ENCODE data around the gene PHLPP1.

PHLPP1 gene

DNA sequence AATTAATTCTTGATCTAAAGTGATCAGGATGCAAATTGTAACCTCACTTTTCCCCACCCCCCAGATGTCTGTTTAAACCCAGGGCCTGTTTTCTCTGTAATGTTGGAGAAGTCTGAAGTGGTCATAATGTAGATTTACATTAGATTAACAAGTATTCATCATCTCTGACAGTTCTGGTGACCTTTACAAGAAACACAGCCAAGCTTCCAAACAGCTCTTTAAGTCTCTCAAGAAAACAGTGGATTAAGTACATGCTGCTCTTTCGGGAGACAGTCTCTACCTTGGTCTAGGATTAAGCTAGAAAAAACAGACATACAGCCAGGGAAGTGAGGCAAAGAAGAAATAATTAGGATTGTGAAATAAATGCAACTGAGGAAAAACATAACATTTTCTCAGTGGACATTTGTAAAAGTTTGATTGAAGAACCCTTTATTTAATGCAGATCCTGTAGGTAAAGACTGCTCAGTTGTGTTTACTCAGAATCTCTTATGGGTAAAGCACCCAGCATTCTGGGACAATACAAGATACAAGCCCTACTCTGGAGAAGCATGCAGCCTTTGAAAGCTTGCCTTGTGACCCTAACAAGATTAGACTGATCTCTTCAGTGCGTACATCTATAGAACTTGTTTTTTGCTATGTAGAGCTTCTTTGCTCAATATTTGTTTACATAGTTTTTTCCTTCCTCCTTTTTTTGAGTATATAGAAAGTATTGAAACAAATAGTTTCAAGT lies 203.9 kb downstream of the PHLPP1 start:
- no peaks in the 10 kb centered on the region for H4K20me1 ChIP-seq (ENCODE audit: insufficient read depth, low read length)
- H2AFZ ChIP-seq (ENCODE audit: low read length) = no peak overlapping the region
- no peak overlapping the region for H3K27ac ChIP-seq (ENCODE audit: low read length)
- no peak overlapping the region for H3K4me3 ChIP-seq (ENCODE audit: low read length)
- H3K27me3 ChIP-seq (replicated peaks; ENCODE audit: insufficient read depth, low read length) = no peaks in the 10 kb centered on the region
- DNase-seq = no peak
- H3K4me1 ChIP-seq (ENCODE audit: low read length) = no peaks in the 10 kb centered on the region
- TF ChIP-seq EZH2 (optimal IDR thresholded peaks at IDR 0.05; ENCODE audit: low read depth, low read length) (no peak), EZH2phosphoT487 (IDR thresholded peaks at IDR 0.05; ENCODE audit: low read length) (no peak)
- TF ChIP-seq, protein P1, sequence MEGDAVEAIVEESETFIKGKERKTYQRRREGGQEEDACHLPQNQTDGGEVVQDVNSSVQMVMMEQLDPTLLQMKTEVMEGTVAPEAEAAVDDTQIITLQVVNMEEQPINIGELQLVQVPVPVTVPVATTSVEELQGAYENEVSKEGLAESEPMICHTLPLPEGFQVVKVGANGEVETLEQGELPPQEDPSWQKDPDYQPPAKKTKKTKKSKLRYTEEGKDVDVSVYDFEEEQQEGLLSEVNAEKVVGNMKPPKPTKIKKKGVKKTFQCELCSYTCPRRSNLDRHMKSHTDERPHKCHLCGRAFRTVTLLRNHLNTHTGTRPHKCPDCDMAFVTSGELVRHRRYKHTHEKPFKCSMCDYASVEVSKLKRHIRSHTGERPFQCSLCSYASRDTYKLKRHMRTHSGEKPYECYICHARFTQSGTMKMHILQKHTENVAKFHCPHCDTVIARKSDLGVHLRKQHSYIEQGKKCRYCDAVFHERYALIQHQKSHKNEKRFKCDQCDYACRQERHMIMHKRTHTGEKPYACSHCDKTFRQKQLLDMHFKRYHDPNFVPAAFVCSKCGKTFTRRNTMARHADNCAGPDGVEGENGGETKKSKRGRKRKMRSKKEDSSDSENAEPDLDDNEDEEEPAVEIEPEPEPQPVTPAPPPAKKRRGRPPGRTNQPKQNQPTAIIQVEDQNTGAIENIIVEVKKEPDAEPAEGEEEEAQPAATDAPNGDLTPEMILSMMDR (IDR thresholded peaks at IDR 0.05; ENCODE audit: low read length) = no peak
- H3K4me2 ChIP-seq (ENCODE audit: low read depth, low read length) = no peak overlapping the region
- no peaks in the 10 kb centered on the region for H3K36me3 ChIP-seq (replicated peaks; ENCODE audit: insufficient read depth, low read length)
- no peaks in the 10 kb centered on the region for H3K79me2 ChIP-seq (ENCODE audit: low read length)
- H3F3A ChIP-seq (ENCODE audit: insufficient read depth, low read length) = no peaks in the 10 kb centered on the region
- H3K9ac ChIP-seq (ENCODE audit: low read length) = no peak overlapping the region
- no peaks in the 10 kb centered on the region for H3K9me2 ChIP-seq (replicated peaks; ENCODE audit: insufficient read depth, low read length)
- H3K9me3 ChIP-seq (replicated peaks; ENCODE audit: insufficient read depth, low read length) = no peaks in the 10 kb centered on the region

DNA sequence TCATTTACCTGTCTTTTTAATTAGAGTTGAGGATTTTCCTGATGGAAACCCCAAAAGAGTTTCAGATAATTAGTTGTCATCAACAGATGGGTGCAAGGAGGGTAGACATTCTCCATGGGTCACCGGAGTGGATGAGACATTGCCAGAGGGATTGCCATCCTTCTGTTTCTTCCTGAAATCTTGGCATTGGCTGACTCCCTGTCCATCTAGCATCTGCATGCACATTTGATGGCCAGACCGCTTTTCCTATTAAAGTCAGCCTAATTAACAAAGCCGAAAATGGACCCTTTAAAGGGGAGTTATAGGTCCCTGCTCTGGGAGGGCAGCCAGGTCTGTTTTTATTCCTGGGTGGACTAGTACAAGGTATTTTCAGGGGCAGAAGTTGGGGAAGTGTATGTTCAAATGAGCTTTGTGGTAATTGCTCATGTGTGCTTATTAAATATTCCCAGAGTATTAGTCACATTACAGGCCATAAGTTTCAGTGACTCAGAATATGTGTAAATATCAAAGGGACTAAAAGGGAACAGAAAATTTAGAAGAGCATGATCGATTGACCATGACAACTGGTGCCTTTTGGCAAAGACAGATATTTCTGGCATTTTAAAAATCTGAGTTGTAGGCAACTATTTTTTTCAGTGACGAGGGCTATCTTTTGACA lies 209.8 kb downstream of the PHLPP1 start:
- no peak for DNase-seq
- Histone ChIP-seq H2AFZ (ENCODE audit: low read length) (no peak overlapping the region), H3K4me3 (ENCODE audit: low read length) (no peak overlapping the region)

DNA sequence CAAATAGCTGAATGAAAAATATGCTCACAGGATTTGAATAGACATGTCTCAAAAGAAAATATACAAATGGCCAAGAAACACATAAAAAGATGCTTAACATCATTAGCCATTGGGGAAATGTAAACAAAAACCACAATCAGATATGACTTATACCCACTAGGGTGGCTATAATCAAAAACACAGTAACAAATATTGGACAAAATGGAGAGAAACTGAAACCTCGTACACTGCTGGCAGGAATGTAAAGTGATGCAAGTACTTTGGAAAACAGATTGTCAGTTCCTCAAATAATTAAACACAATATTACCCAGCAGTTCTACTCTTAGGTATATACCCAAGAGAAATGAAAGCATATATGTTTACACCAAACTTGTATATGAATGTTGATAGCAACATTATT lies 213.0 kb downstream of the PHLPP1 start:
- no peaks in the 10 kb centered on the region for H3K4me1 ChIP-seq (ENCODE audit: low read length)
- H4K20me1 ChIP-seq (ENCODE audit: insufficient read depth, low read length) = no peaks in the 10 kb centered on the region
- no peak overlapping the region for H3K4me2 ChIP-seq (ENCODE audit: low read depth, low read length)
- H3K9me3 ChIP-seq (replicated peaks; ENCODE audit: insufficient read depth, low read length) = no peaks in the 10 kb centered on the region
- no peaks in the 10 kb centered on the region for H3K27me3 ChIP-seq (replicated peaks; ENCODE audit: insufficient read depth, low read length)
- H3K27ac ChIP-seq (ENCODE audit: low read length) = no peak overlapping the region
- DNase-seq = no peak
- no peaks in the 10 kb centered on the region for H3F3A ChIP-seq (ENCODE audit: insufficient read depth, low read length)
- H3K9ac ChIP-seq (ENCODE audit: low read length) = no peak overlapping the region
- TF ChIP-seq EZH2 (optimal IDR thresholded peaks at IDR 0.05; ENCODE audit: low read depth, low read length) (no peak), EZH2phosphoT487 (IDR thresholded peaks at IDR 0.05; ENCODE audit: low read length) (no peak)
- TF ChIP-seq, protein P1 (IDR thresholded peaks at IDR 0.05; ENCODE audit: low read length) = no peak
- no peaks in the 10 kb centered on the region for H3K9me2 ChIP-seq (replicated peaks; ENCODE audit: insufficient read depth, low read length)
- no peaks in the 10 kb centered on the region for H3K79me2 ChIP-seq (ENCODE audit: low read length)
- H3K4me3 ChIP-seq (ENCODE audit: low read length) = no peak overlapping the region
- H3K36me3 ChIP-seq (replicated peaks; ENCODE audit: insufficient read depth, low read length) = no peaks in the 10 kb centered on the region
- no peak overlapping the region for H2AFZ ChIP-seq (ENCODE audit: low read length)

More for the DNA sequence above, 209.8 kb downstream of the PHLPP1 start:
- no peaks in the 10 kb centered on the region for H3K36me3 ChIP-seq (replicated peaks; ENCODE audit: insufficient read depth, low read length)
- TF ChIP-seq, protein P1 (IDR thresholded peaks at IDR 0.05; ENCODE audit: low read length) = no peak
- TF ChIP-seq EZH2 (optimal IDR thresholded peaks at IDR 0.05; ENCODE audit: low read depth, low read length) (no peak), EZH2phosphoT487 (IDR thresholded peaks at IDR 0.05; ENCODE audit: low read length) (no peak)
- no peak overlapping the region for H3K27ac ChIP-seq (ENCODE audit: low read length)
- H3K4me2 ChIP-seq (ENCODE audit: low read depth, low read length) = no peak overlapping the region
- no peaks in the 10 kb centered on the region for H4K20me1 ChIP-seq (ENCODE audit: insufficient read depth, low read length)
- no peaks in the 10 kb centered on the region for H3K9me3 ChIP-seq (replicated peaks; ENCODE audit: insufficient read depth, low read length)
- H3F3A ChIP-seq (ENCODE audit: insufficient read depth, low read length) = no peaks in the 10 kb centered on the region
- H3K79me2 ChIP-seq (ENCODE audit: low read length) = no peaks in the 10 kb centered on the region
- H3K9me2 ChIP-seq (replicated peaks; ENCODE audit: insufficient read depth, low read length) = no peaks in the 10 kb centered on the region
- no peaks in the 10 kb centered on the region for H3K4me1 ChIP-seq (ENCODE audit: low read length)
- H3K27me3 ChIP-seq (replicated peaks; ENCODE audit: insufficient read depth, low read length) = no peaks in the 10 kb centered on the region
- H3K9ac ChIP-seq (ENCODE audit: low read length) = no peak overlapping the region
